Measurements from ENCODE around the gene KIAA1217.

Gene KIAA1217

DNA sequence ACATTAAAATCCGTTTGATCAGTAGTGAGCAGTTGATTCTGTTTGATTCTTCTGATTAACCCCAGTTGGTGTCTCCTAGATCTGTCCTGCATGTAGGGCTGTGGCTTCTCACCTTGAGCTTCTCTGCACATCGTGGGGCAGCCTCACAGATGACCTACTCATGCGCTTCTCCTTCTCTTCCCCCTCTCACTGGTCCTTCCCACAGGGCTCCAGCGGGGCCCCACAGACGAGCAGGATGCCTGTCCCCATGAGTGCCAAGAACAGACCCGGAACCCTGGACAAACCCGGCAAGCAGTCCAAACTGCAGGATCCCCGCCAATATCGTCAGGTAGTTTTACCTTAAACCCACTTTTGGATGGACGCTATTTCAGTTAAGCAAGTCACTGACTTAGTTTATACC is 335.8 kb downstream of the KIAA1217 start:
- no peak for TF ChIP-seq CTCF (IDR thresholded peaks at IDR 0.05)
- Histone ChIP-seq H3K4me2 (ENCODE audit: low read length) (no peak overlapping the region), H3K9me3 (ENCODE audit: control insufficient read depth, low read length) (no peaks in the 10 kb centered on the region), H3K36me3 (ENCODE audit: control insufficient read depth, insufficient read depth, low read length) (no peaks in the 10 kb centered on the region), H3K4me1 (no peaks in the 10 kb centered on the region), H3K27ac (no peak overlapping the region), H3K79me2 (no peaks in the 10 kb centered on the region), H2AFZ (no peak overlapping the region), H3K4me3 (ENCODE audit: low read depth, low read length) (no peak overlapping the region), H3K27me3 (ENCODE audit: control insufficient read depth, insufficient read depth, low read length) (no peaks in the 10 kb centered on the region), H3K9ac (no peak overlapping the region)

DNA sequence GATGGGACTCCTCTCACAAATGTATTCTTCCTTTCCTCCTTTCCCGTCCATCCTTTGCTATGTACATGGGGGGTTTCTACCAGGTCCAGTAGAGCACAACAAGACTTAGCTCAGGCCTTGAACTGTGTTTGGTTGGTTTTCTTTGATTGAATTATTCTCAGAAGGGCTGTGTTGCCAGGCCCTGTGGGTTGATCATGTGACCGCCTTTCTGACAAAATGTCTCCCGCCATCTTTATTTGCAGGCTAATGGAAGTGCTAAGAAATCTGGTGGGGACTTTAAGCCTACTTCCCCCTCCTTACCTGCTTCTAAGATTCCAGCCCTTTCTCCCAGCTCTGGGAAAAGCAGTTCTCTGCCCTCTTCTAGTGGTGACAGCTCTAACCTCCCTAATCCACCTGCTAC is 336.6 kb downstream of the KIAA1217 start:
- Histone ChIP-seq H3K9me3 (ENCODE audit: control insufficient read depth, low read length) (no peaks in the 10 kb centered on the region), H3K9ac (no peak overlapping the region), H3K27ac (no peak overlapping the region), H3K36me3 (ENCODE audit: control insufficient read depth, insufficient read depth, low read length) (no peaks in the 10 kb centered on the region), H3K27me3 (ENCODE audit: control insufficient read depth, insufficient read depth, low read length) (no peaks in the 10 kb centered on the region), H3K79me2 (no peaks in the 10 kb centered on the region), H3K4me2 (ENCODE audit: low read length) (no peak overlapping the region), H3K4me1 (no peaks in the 10 kb centered on the region), H2AFZ (no peak overlapping the region), H3K4me3 (ENCODE audit: low read depth, low read length) (no peak overlapping the region)
- no peak for TF ChIP-seq CTCF (IDR thresholded peaks at IDR 0.05)

- TF ChIP-seq CTCF (IDR thresholded peaks at IDR 0.05), result no peak
- Histone ChIP-seq H3K27ac (no peak overlapping the region), H2AFZ (no peak overlapping the region), H3K36me3 (ENCODE audit: control insufficient read depth, insufficient read depth, low read length) (no peaks in the 10 kb centered on the region), H3K27me3 (ENCODE audit: control insufficient read depth, insufficient read depth, low read length) (no peaks in the 10 kb centered on the region), H3K9me3 (ENCODE audit: control insufficient read depth, low read length) (no peaks in the 10 kb centered on the region), H3K4me3 (ENCODE audit: low read depth, low read length) (no peak overlapping the region), H3K4me2 (ENCODE audit: low read length) (no peak overlapping the region), H3K4me1 (no peaks in the 10 kb centered on the region), H3K9ac (no peak overlapping the region), H3K79me2 (no peaks in the 10 kb centered on the region)
Observed at GRCh38 chr10:24550680-24551079, 341.7 kb downstream of the KIAA1217 start.

GRCh38 chr10:24551161-24551560 is 342.2 kb downstream of the KIAA1217 start:
- no peak overlapping the region for H3K27ac ChIP-seq
- TF ChIP-seq CTCF (IDR thresholded peaks at IDR 0.05), result no peak

GRCh38 chr10:24552346-24553016 is 343.5 kb downstream of the KIAA1217 start:
- H3K9me3 ChIP-seq (ENCODE audit: control insufficient read depth, low read length), result no peaks in the 10 kb centered on the region
- no peaks in the 10 kb centered on the region for H3K4me1 ChIP-seq
- no peaks in the 10 kb centered on the region for H3K36me3 ChIP-seq (ENCODE audit: control insufficient read depth, insufficient read depth, low read length)
- no peak for TF ChIP-seq CTCF (IDR thresholded peaks at IDR 0.05)
- no peak overlapping the region for H2AFZ ChIP-seq
- no peaks in the 10 kb centered on the region for H3K27me3 ChIP-seq (ENCODE audit: control insufficient read depth, insufficient read depth, low read length)
- no peaks in the 10 kb centered on the region for H3K79me2 ChIP-seq
- no peak overlapping the region for H3K4me2 ChIP-seq (ENCODE audit: low read length)
- H3K9ac ChIP-seq, result no peak overlapping the region
- no peak overlapping the region for H3K27ac ChIP-seq
- no peak overlapping the region for H3K4me3 ChIP-seq (ENCODE audit: low read depth, low read length)

More at GRCh38 chr10:24551161-24551560, 342.2 kb downstream of the KIAA1217 start:
- no peaks in the 10 kb centered on the region for H3K9me3 ChIP-seq (ENCODE audit: control insufficient read depth, low read length)
- H3K9ac ChIP-seq, result no peak overlapping the region
- H3K4me3 ChIP-seq (ENCODE audit: low read depth, low read length), result no peak overlapping the region
- no peaks in the 10 kb centered on the region for H3K4me1 ChIP-seq
- no peak overlapping the region for H2AFZ ChIP-seq
- no peak overlapping the region for H3K4me2 ChIP-seq (ENCODE audit: low read length)
- no peaks in the 10 kb centered on the region for H3K36me3 ChIP-seq (ENCODE audit: control insufficient read depth, insufficient read depth, low read length)
- no peaks in the 10 kb centered on the region for H3K27me3 ChIP-seq (ENCODE audit: control insufficient read depth, insufficient read depth, low read length)
- no peaks in the 10 kb centered on the region for H3K79me2 ChIP-seq
